ENCODE results near the gene CPA4.

The CPA4 gene

DNA sequence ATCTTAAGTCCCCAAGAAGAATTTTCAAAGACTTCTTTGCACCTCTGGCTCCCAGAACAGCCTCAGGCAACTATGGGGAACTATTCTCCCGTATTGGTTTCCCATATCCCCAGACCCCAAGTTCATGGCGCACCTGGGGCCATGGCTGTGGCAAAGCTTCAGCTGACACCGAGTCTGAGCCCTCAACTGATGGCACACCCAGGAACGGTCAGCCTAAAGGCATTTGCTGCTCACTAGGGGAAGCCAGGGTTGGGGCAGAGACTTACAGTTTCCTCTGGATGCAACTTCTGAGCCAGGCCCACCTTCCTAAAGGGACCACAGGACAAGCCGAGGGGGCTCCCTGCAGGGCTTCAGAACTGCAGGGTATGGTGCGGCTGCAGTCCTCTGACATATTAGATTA is 73.6 kb downstream of the CPA4 start:
- FAIRE-seq: no peak

DNA sequence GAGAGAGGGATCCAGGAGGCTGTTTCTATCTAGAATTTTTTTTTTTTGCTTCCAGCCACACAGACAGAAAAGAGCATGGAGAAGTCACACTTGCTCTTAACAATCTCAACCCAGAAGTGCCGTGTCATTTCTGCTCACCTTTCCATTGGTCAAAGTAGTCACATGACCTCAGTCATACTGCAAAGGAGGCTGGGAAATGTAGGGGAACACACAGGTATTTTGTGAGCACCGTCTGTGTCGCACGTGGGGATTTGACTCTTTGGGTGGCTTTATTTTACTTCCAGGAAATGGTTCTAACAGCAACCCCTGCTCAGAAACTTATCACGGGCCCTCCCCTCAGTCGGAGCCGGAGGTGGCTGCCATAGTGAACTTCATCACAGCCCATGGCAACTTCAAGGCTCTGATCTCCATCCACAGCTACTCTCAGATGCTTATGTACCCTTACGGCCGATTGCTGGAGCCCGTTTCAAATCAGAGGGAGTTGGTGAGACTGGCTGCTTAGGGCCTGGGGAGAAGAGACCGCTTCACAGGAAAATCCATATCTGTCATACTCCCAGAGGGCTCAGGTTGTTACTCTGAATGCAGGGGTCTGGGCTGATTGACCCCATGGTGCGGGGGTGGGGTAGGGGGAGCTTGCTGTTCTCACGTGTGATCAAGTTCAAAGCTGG is 74.3 kb downstream of the CPA4 start:
- no peak for FAIRE-seq

DNA sequence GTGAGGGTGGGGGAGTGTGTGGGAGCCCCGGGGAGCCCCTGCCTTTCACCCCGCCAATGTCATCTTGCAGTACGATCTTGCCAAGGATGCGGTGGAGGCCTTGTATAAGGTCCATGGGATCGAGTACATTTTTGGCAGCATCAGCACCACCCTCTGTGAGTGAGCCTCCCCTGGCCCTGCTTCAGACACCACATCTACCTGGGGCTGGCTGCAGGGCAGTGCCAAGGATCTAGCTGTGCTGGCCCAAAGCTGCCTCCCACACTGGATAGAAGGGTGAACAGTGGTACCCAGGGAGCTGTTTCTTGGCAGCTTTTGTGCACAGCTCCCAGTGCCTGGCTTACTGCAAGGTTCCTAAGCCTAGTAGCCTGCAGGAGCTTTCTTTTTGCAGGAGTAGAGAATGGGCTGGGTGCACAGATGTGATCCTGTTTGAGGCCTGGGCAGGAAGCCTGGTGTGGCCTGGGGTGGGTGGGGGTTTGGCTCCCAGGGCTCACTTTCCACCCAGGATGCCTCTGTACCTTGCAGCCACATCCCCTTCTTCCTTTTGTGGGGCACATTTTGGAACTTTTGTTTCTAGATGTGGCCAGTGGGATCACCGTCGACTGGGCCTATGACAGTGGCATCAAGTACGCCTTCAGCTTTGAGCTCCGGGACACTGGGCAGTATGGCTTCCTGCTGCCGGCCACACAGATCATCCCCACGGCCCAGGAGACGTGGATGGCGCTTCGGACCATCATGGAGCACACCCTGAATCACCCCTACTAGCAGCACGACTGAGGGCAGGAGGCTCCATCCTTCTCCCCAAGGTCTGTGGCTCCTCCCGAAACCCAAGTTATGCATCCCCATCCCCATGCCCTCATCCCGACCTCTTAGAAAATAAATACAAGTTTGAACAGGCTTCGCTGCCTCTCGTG is 75.1 kb downstream of the CPA4 start:
- FAIRE-seq: no peak

DNA sequence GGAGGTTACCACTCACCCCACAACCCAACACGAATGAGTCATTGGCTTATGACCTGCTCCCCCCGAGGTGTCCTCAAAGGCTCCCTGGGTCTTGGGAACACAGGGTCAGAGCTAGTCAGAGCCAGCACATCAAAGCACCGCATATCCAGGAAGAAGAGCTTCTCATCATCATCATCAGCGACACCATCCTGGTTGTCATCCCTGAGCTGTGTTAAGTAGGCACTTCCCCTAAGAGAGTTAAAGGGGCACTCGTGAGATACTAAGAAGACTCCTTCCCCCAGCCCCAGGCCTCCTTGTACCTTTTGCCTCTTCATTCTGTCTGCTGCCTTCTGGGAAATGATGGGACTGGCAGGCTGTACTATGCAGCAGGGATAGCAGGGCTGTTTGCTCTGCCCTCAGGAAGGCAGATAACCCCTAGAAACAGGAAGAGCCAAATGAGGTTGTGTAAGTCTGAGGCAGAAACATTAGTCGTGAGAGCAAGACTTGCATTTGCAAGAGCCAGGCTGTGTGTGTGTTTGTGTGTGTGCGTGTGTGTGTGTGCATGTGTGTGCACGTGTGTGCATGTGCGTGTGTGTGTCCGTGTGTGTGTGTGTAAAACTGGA is 76.2 kb downstream of the CPA4 start:
- FAIRE-seq: no peak

GRCh38 chr7:130369831-130370550 is 77.0 kb downstream of the CPA4 start:
- no peak for FAIRE-seq

- FAIRE-seq: no peak
Measured at GRCh38 chr7:130371046-130371445, 78.1 kb downstream of the CPA4 start.

DNA sequence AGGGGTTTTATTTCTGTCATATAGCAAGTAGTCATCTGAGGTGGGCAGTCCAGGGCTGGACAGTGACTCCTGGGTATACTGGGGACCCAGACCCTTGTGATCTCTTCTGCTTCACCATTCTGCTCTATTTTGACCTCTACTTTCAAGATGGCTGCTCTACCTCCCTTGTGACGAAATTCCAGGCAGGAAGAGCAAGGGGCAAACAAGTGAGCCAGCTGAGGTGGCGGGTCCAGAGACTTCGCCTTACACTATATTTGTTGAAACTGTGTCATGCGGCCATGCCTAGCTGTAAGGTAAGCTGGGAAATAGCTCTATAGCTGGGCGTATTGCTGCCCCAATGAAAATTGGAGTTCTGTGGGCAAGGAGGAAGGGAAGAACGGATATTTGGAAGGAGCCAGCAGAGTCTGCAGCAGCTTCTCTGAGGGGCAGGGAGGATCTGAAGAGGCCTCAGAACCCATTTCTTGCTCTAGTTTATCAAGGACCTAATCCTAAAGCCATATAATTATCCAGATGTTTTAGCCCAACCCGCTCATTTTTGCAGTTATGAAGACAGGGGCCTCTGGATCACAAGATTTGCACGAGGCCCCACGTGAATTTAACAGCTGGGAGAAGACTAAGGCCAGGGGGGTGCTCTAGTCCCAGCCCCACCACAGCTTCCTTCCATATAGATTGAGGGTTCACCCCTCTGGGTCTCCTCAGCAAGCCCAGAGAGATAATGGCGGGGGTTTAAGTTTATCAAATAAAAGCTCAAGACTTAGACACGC is 79.6 kb downstream of the CPA4 start:
- FAIRE-seq: no peak
